ENCODE data around the gene HIGD1B.

GRCh38 chr17:44807093-44807816 is 40.4 kb upstream of the HIGD1B start:
- TF ChIP-seq CTCF (IDR thresholded peaks at IDR 0.05; ENCODE audit: low read depth, low read length, missing input control) (no peak), FOXA2 (IDR thresholded peaks at IDR 0.05) (no peak), MAX (IDR thresholded peaks at IDR 0.05) (no peak), REST (IDR thresholded peaks at IDR 0.05) (no peak), EGR1 (IDR thresholded peaks at IDR 0.05; ENCODE audit: low read depth in 2 of 2) (no peak), ATF3 (IDR thresholded peaks at IDR 0.05) (no peak), SP1 (IDR thresholded peaks at IDR 0.05) (no peak), YY1 (IDR thresholded peaks at IDR 0.05) (no peak), RAD21 (IDR thresholded peaks at IDR 0.05) (no peak), RXRA (IDR thresholded peaks at IDR 0.05) (no peak), TAF1 (conservative IDR thresholded peaks at IDR 0.05) (no peak), HNF4A (conservative IDR thresholded peaks at IDR 0.05) (no peak), JUND (IDR thresholded peaks at IDR 0.05) (no peak)
